Measurements from ENCODE around the gene DROSHA. TPM values are rescaled to one million over a fixed set of nuclear protein-coding genes. Genes with fewer than 3 reads are reported as not detected.

DROSHA gene
- total RNA-seq, 1 donor from 2014 or later: 74.0 TPM

- no peaks in the 10 kb centered on the region for H3K4me1 Mint-ChIP-seq (ENCODE audit: low read depth)
- no peak overlapping the region for H3K27ac Mint-ChIP-seq
- no peaks in the 10 kb centered on the region for H3K9me3 Mint-ChIP-seq
- DNase-seq (ENCODE audit: low spot score): no peak
- no peak overlapping the region for H3K4me3 Mint-ChIP-seq
- intact Hi-C loops (cut with micrococcal nuclease): no loop called here
- H3K36me3 Mint-ChIP-seq (ENCODE audit: low read depth): peaks cover 38% of the 10 kb centered on the region
- H3K27me3 Mint-ChIP-seq (ENCODE audit: insufficient read depth): no peaks in the 10 kb centered on the region
Measured at GRCh38 chr5:31502506-31502905, 29.4 kb downstream of the DROSHA start.

DNA sequence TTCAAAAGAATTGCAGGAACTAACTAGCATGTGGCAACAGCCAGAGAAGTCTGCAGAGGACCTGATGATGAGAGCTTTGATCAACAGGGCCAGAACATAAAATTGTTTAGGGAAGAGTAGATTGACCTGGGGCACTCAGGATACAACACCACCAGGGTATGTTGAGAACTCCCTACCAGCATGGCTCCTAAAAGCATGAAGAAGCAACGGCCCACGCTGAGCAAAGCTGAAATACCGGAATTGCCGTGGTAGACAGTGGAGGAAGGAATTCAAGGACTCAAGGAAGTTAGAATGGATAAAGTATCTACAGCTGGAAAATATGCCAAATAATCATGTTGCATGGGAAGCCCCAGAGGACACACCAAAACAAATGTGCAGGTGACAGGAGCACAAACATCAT is 31.6 kb downstream of the DROSHA start:
- H3K27ac Mint-ChIP-seq: no peak overlapping the region
- intact Hi-C loops (cut with micrococcal nuclease): no loop called here
- DNase-seq (ENCODE audit: low spot score): no peak
- H3K4me3 Mint-ChIP-seq: no peak overlapping the region
- H3K4me1 Mint-ChIP-seq (ENCODE audit: low read depth): no peaks in the 10 kb centered on the region
- peaks cover 48% of the 10 kb centered on the region for H3K36me3 Mint-ChIP-seq (ENCODE audit: low read depth)
- H3K27me3 Mint-ChIP-seq (ENCODE audit: insufficient read depth): no peaks in the 10 kb centered on the region
- no peaks in the 10 kb centered on the region for H3K9me3 Mint-ChIP-seq

- Mint-ChIP-seq H3K4me1 (ENCODE audit: low read depth) (no peaks in the 10 kb centered on the region), H3K9me3 (no peaks in the 10 kb centered on the region), H3K27ac (no peak overlapping the region), H3K4me3 (no peak overlapping the region), H3K36me3 (ENCODE audit: low read depth) (peaks cover 54% of the 10 kb centered on the region), H3K27me3 (ENCODE audit: insufficient read depth) (no peaks in the 10 kb centered on the region)
- DNase-seq (ENCODE audit: low spot score): no peak
- intact Hi-C loops (cut with micrococcal nuclease): no loop called here
Measured at GRCh38 chr5:31496891-31497290, 35.0 kb downstream of the DROSHA start.

DNA sequence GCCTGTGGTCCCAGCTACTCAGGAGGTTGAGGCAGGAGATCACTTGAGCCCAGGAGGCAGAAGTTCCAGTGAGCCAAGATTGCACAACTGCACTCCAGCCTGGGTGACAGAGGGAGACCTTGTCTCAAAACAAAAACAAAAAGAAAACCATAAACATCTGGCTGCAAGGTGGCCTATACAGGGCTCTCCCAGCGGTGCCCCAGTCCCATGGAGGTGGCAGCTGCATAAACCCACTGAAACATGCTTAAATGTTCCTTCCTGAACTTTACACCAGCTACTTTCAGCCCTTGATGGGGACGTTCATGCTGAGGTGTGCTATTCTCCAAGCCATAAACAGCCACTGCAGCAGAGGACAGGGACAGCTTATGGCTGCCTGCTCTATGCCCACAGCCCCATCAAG is 35.6 kb downstream of the DROSHA start:
- peaks cover 50% of the 10 kb centered on the region for H3K36me3 Mint-ChIP-seq (ENCODE audit: low read depth)
- DNase-seq (ENCODE audit: low spot score): no peak
- H3K4me1 Mint-ChIP-seq (ENCODE audit: low read depth): no peaks in the 10 kb centered on the region
- no peak overlapping the region for H3K4me3 Mint-ChIP-seq
- intact Hi-C loops (cut with micrococcal nuclease): no loop called here
- no peaks in the 10 kb centered on the region for H3K9me3 Mint-ChIP-seq
- no peaks in the 10 kb centered on the region for H3K27me3 Mint-ChIP-seq (ENCODE audit: insufficient read depth)
- no peak overlapping the region for H3K27ac Mint-ChIP-seq

DNA sequence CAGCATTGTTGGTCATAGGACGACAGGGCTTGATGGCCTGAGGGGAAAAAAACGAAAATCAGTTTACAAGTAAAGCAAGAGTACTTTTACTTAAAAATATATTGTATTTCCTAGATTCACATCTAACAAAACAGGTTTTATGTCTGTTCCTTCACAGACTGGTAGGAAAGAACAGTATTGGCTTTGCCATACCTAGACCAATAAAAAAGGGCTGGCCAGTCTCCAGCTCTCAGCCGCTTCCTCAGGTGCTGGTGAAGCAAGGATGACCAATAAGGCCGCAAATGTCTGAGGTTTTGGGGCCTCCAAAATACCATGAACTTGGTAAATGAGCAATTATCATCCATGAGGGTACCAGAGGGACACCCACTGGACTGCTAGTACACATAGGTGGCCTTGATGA is 36.6 kb downstream of the DROSHA start:
- no peak overlapping the region for H3K4me3 Mint-ChIP-seq
- no peaks in the 10 kb centered on the region for H3K4me1 Mint-ChIP-seq (ENCODE audit: low read depth)
- DNase-seq (ENCODE audit: low spot score): no peak
- H3K36me3 Mint-ChIP-seq (ENCODE audit: low read depth): peaks cover 51% of the 10 kb centered on the region
- intact Hi-C loops (cut with micrococcal nuclease): no loop called here
- no peak overlapping the region for H3K27ac Mint-ChIP-seq
- H3K27me3 Mint-ChIP-seq (ENCODE audit: insufficient read depth): no peaks in the 10 kb centered on the region
- no peaks in the 10 kb centered on the region for H3K9me3 Mint-ChIP-seq

DNA sequence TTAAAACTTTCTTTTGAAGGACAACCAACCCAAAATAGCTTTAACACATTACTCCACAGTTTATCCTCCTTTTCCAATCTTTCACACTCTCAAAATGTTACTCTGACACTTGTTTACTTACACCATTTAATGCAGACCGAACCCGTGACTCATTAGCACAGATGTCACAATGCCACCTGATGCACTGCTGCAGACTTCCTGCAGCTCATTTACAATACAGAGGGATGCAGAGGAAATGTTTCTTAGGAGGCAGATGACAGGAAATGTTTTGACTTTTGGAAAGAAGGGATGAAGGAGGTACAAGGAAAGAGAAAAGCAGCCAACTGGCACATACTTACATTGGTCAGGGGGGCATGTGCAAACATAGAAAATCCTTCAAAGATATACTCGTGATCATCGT is 39.0 kb downstream of the DROSHA start:
- Mint-ChIP-seq H3K9me3 (no peaks in the 10 kb centered on the region), H3K27me3 (ENCODE audit: insufficient read depth) (no peaks in the 10 kb centered on the region), H3K4me1 (ENCODE audit: low read depth) (no peaks in the 10 kb centered on the region), H3K36me3 (ENCODE audit: low read depth) (peaks cover 52% of the 10 kb centered on the region), H3K27ac (no peak overlapping the region), H3K4me3 (no peak overlapping the region)
- no peak for DNase-seq (ENCODE audit: low spot score)
- intact Hi-C loops (cut with micrococcal nuclease): no loop called here

GRCh38 chr5:31487506-31487905 is 44.4 kb downstream of the DROSHA start:
- Mint-ChIP-seq H3K4me3 (no peak overlapping the region), H3K36me3 (ENCODE audit: low read depth) (peaks cover 36% of the 10 kb centered on the region), H3K27ac (no peak overlapping the region), H3K9me3 (no peaks in the 10 kb centered on the region), H3K27me3 (ENCODE audit: insufficient read depth) (no peaks in the 10 kb centered on the region), H3K4me1 (ENCODE audit: low read depth) (no peaks in the 10 kb centered on the region)
- DNase-seq (ENCODE audit: low spot score): no peak
- intact Hi-C loops (cut with micrococcal nuclease): no loop called here

- Mint-ChIP-seq H3K27ac (no peak overlapping the region), H3K27me3 (ENCODE audit: insufficient read depth) (no peaks in the 10 kb centered on the region), H3K36me3 (ENCODE audit: low read depth) (peaks cover 42% of the 10 kb centered on the region), H3K9me3 (no peaks in the 10 kb centered on the region), H3K4me3 (no peak overlapping the region), H3K4me1 (ENCODE audit: low read depth) (no peaks in the 10 kb centered on the region)
- intact Hi-C loops (cut with micrococcal nuclease): no loop called here
- DNase-seq (ENCODE audit: low spot score): no peak
Measured at GRCh38 chr5:31486441-31486840, 45.5 kb downstream of the DROSHA start.

DNA sequence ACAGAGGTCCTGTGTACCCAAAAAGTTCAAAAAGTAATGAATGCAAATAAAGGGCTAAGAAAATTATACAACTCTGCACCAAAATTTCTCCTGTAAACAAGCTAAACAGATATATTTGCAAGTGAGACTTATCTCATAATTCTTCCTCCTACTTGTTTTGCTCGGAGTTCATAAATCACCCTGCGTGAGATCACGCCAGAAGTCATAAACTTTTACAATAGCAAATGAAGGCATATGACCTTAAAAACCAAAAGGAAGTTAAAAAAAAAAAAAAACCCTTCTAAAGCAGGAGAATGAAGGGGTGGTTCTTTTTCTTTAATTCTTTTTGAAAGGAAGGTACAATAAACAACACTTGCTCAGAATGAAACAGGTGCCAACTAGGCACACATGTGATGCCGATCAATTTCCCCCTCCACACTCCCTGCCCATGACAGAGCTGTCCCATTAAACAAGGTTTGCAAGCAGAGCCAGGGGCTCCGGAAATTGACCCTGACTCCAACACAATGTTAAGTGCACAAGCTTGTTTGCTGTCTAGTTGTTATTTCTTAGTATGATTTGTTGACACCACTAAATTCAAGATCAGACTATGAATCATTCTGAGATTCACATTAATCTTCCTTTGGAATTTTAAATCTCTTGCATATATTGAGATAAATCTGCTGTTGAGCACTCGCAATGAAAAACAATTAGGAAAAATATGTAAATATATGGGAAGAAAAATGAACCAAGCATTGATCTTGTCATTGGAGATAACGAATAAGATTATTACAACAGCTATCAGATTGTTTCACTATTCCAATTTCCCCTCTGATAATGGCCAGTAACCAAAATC is 46.3 kb downstream of the DROSHA start:
- H3K27ac Mint-ChIP-seq: no peak overlapping the region
- no peaks in the 10 kb centered on the region for H3K27me3 Mint-ChIP-seq (ENCODE audit: insufficient read depth)
- intact Hi-C loops (cut with micrococcal nuclease): no loop called here
- DNase-seq (ENCODE audit: low spot score): no peak
- H3K4me3 Mint-ChIP-seq: no peak overlapping the region
- peaks cover 37% of the 10 kb centered on the region for H3K36me3 Mint-ChIP-seq (ENCODE audit: low read depth)
- no peaks in the 10 kb centered on the region for H3K9me3 Mint-ChIP-seq
- H3K4me1 Mint-ChIP-seq (ENCODE audit: low read depth): no peaks in the 10 kb centered on the region

DNA sequence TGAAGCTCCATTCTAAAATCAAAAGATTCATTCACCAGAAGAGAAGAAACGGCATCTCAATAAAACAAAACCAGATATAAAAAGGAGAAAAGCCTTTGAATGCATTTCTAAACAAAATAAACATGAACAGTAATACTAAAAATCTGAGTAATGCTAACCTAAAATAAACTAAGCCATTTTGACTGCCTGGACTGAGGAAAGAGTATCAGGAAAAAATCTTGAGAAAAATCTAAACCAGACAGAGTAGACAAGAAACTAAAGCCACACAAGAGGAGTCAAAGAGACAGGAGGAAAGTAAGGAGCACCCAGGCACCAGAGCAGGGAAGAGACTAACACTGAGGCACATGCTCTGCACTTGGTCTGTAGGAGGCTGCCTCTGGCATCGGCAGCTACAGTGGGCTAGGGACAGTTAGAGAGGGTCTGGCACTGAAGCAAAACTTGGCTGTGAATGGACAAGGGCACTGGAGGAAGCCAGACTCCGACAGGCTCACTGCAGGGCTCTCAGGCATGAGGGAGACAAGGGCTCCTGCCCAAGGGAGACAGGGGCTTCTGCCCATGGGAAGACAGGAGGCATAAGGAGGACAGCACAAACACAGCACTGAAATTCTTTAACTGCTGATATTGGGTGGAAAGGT is 50.2 kb downstream of the DROSHA start:
- no peaks in the 10 kb centered on the region for H3K27me3 Mint-ChIP-seq (ENCODE audit: insufficient read depth)
- H3K36me3 Mint-ChIP-seq (ENCODE audit: low read depth): peaks cover 31% of the 10 kb centered on the region
- no peak overlapping the region for H3K27ac Mint-ChIP-seq

GRCh38 chr5:31479706-31480105 is 52.2 kb downstream of the DROSHA start:
- H3K4me1 Mint-ChIP-seq (ENCODE audit: low read depth): no peaks in the 10 kb centered on the region
- H3K27ac Mint-ChIP-seq: no peak overlapping the region
- no peaks in the 10 kb centered on the region for H3K9me3 Mint-ChIP-seq
- H3K36me3 Mint-ChIP-seq (ENCODE audit: low read depth): peaks cover 28% of the 10 kb centered on the region
- intact Hi-C loops (cut with micrococcal nuclease): no loop called here
- H3K27me3 Mint-ChIP-seq (ENCODE audit: insufficient read depth): no peaks in the 10 kb centered on the region
- no peak overlapping the region for H3K4me3 Mint-ChIP-seq
- no peak for DNase-seq (ENCODE audit: low spot score)

More for the DNA sequence above, 50.2 kb downstream of the DROSHA start:
- H3K4me3 Mint-ChIP-seq: no peak overlapping the region
- H3K4me1 Mint-ChIP-seq (ENCODE audit: low read depth): no peaks in the 10 kb centered on the region
- intact Hi-C loops (cut with micrococcal nuclease): no loop called here
- H3K9me3 Mint-ChIP-seq: no peaks in the 10 kb centered on the region
- DNase-seq (ENCODE audit: low spot score): no peak

- H3K9me3 Mint-ChIP-seq: no peaks in the 10 kb centered on the region
- no peaks in the 10 kb centered on the region for H3K4me1 Mint-ChIP-seq (ENCODE audit: low read depth)
- no peak overlapping the region for H3K27ac Mint-ChIP-seq
- H3K4me3 Mint-ChIP-seq: no peak overlapping the region
- intact Hi-C loops (cut with micrococcal nuclease): no loop called here
- no peak for DNase-seq (ENCODE audit: low spot score)
- H3K36me3 Mint-ChIP-seq (ENCODE audit: low read depth): peaks cover 25% of the 10 kb centered on the region
- no peaks in the 10 kb centered on the region for H3K27me3 Mint-ChIP-seq (ENCODE audit: insufficient read depth)
Measured at GRCh38 chr5:31478901-31479300, 53.0 kb downstream of the DROSHA start.

- Mint-ChIP-seq H3K36me3 (ENCODE audit: low read depth) (peaks cover 26% of the 10 kb centered on the region), H3K27ac (no peak overlapping the region), H3K27me3 (ENCODE audit: insufficient read depth) (no peaks in the 10 kb centered on the region), H3K9me3 (no peaks in the 10 kb centered on the region), H3K4me3 (no peak overlapping the region), H3K4me1 (ENCODE audit: low read depth) (no peaks in the 10 kb centered on the region)
- intact Hi-C loops (cut with micrococcal nuclease): no loop called here
- no peak for DNase-seq (ENCODE audit: low spot score)
Measured at GRCh38 chr5:31477971-31478370, 53.9 kb downstream of the DROSHA start.
